Panc1 (cell line): Measurements from ENCODE around the gene ERG. TPM values are rescaled to one million over a fixed set of nuclear protein-coding genes. Genes with fewer than 3 reads are reported as not detected.

ENCODE experiments used
- ATAC-seq: fragments of 200-7000 bp; cut with Tn5 transposase; 2 replicates; pipeline ENCODE4 v1.9.1; 2020; ENCODE audit warnings: mild to moderate bottlenecking, moderate library complexity
- BruUV-seq: library from RNA; stranded (reverse); fragments of 400-500 nt; replicated peaks from 2 replicates; lab custom pipeline; 2021; lab: Mats Ljungman, UMichigan
- CTCF ChIA-PET: fragments of 300-600 bp; sonication (Branson Sonifier 250); formaldehyde crosslinking; loops from one replicate; lab custom pipeline; 2022; ENCODE audit warnings: antibody characterized with exemption; lab: Charles Lee
- POLR2A ChIA-PET: fragments of 300-600 bp; sonication (Branson Sonifier 250); formaldehyde crosslinking; loops from one replicate; lab custom pipeline; 2022; ENCODE audit warnings: antibody characterized with exemption; lab: Charles Lee
- DNase-seq: peaks from one replicate; pipeline ENCODE4 v3.0.0-alpha.2; 2010; ENCODE audit warnings: low read depth, low spot score
- H3K27ac ChIP-seq: 2 replicates; pipeline ENCODE4 v1.5.1; 2011; ENCODE audit warnings: mild to moderate bottlenecking, low read length, inconsistent platforms
- H3K27me3 ChIP-seq: fragments of 200-500 bp; sonication (Bioruptor generic); 2 replicates; pipeline ENCODE4 v1.6.0; 2014; ENCODE audit warnings: low read length, inconsistent platforms; ENCODE audit not compliant: control insufficient read depth, insufficient read depth
- H3K36me3 ChIP-seq: fragments of 200-500 bp; sonication (Bioruptor generic); 2 replicates; pipeline ENCODE4 v1.5.1; 2014; ENCODE audit warnings: inconsistent platforms, mild to moderate bottlenecking, low read length, moderate library complexity; ENCODE audit not compliant: control insufficient read depth, insufficient read depth
- H3K4me1 ChIP-seq: 2 replicates; pipeline ENCODE4 v1.5.1; 2011; ENCODE audit warnings: inconsistent platforms, mild to moderate bottlenecking, low read length, moderate library complexity; ENCODE audit not compliant: control insufficient read depth, insufficient read depth
- H3K4me3 ChIP-seq, 2 experiments: 2 replicates each; pipeline ENCODE4 v1.5.1; 2011 to 2012; ENCODE audit warnings: low read depth in 2 of 2, low read length in 2 of 2, mild to moderate bottlenecking in 2 of 2, inconsistent platforms in 1 of 2, moderate library complexity in 1 of 2
- H3K9me3 ChIP-seq: fragments of 200-500 bp; sonication (Bioruptor generic); 2 replicates; pipeline ENCODE4 v1.5.1; 2014; ENCODE audit warnings: low read depth, mild to moderate bottlenecking, inconsistent platforms, low read length, moderate library complexity; ENCODE audit not compliant: control insufficient read depth, insufficient read depth
- POLR2AphosphoS5 ChIP-seq: IDR thresholded peaks from 2 replicates; pipeline ENCODE4 v1.6.1; 2012; ENCODE audit warnings: mild to moderate bottlenecking, low read depth, low read length, moderate library complexity
- SIN3A ChIP-seq: IDR thresholded peaks from 2 replicates; pipeline ENCODE4 v1.6.1; 2012; ENCODE audit warnings: low read depth, mild to moderate bottlenecking, low read length, moderate library complexity, borderline replicate concordance; ENCODE audit not compliant: insufficient read depth
- TCF7L2 ChIP-seq: IDR thresholded peaks from 2 replicates; pipeline ENCODE4 v1.6.1; 2011; ENCODE audit warnings: mild to moderate bottlenecking, low read depth, low read length, inconsistent platforms
- in situ Hi-C: cut with HindIII; loops from 2 replicates; pipeline ENCODE4 v1.10.0; 2016; ENCODE audit warnings: low sequenced_read_pairs, low pct_unique_long_range_greater_than_20kb
- intact Hi-C: fragments of 100-400 bp; cut with micrococcal nuclease; formaldehyde crosslinking; loops from one replicate; pipeline ENCODE4 v1.10.0; 2022; ENCODE audit not compliant: unreplicated experiment
- total RNA-seq: library from RNA; stranded (reverse); gene quantifications from one replicate; pipeline ENCODE4 v1.2.1, GENCODE V29; 2021; ENCODE audit not compliant: unreplicated experiment
- TF ChIP-seq, protein P1 (sequence below): fragments of 450-650 bp; IDR thresholded peaks from 2 replicates; pipeline ENCODE4 v1.5.1; 2017; ENCODE audit warnings: mild to moderate bottlenecking
- TF ChIP-seq, protein P2 (sequence below), 2 experiments: IDR thresholded peaks; 2 replicates each; pipeline ENCODE4 v1.6.1; 2011 to 2012; ENCODE audit warnings: low read depth in 2 of 2, control low read depth in 1 of 2, low read length in 1 of 2, mild to moderate bottlenecking in 1 of 2, moderate library complexity in 1 of 2; ENCODE audit not compliant: insufficient read depth in 1 of 2

ERG gene
- total RNA-seq, 1 experiment from 2014 or later, result 0.49 TPM

DNA sequence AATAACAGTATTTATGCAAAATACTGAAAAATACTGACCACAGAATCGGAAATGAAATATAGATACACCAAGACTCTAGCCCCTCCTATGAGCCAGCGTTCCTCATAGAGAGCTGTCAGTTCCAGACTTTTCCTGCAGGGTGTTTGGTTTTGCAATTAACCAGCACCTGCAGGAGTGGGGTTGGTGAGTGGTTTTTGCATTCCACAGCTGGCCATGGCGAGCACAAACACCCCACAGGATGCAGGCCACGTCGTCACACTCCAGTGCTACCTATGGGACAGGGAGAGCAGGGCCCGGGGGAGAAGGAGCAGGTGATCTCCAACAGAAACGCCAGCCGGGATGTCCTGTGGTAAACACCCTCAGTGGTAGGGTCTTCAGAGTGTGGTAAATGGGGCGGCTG, 94.1 kb downstream of the ERG start:
- no peak overlapping the region for H3K27ac ChIP-seq
- TF ChIP-seq SIN3A (no peak), POLR2AphosphoS5 (no peak), TCF7L2 (no peak)
- TF ChIP-seq, protein P1, sequence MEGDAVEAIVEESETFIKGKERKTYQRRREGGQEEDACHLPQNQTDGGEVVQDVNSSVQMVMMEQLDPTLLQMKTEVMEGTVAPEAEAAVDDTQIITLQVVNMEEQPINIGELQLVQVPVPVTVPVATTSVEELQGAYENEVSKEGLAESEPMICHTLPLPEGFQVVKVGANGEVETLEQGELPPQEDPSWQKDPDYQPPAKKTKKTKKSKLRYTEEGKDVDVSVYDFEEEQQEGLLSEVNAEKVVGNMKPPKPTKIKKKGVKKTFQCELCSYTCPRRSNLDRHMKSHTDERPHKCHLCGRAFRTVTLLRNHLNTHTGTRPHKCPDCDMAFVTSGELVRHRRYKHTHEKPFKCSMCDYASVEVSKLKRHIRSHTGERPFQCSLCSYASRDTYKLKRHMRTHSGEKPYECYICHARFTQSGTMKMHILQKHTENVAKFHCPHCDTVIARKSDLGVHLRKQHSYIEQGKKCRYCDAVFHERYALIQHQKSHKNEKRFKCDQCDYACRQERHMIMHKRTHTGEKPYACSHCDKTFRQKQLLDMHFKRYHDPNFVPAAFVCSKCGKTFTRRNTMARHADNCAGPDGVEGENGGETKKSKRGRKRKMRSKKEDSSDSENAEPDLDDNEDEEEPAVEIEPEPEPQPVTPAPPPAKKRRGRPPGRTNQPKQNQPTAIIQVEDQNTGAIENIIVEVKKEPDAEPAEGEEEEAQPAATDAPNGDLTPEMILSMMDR, result no peak
- TF ChIP-seq, protein P2, sequence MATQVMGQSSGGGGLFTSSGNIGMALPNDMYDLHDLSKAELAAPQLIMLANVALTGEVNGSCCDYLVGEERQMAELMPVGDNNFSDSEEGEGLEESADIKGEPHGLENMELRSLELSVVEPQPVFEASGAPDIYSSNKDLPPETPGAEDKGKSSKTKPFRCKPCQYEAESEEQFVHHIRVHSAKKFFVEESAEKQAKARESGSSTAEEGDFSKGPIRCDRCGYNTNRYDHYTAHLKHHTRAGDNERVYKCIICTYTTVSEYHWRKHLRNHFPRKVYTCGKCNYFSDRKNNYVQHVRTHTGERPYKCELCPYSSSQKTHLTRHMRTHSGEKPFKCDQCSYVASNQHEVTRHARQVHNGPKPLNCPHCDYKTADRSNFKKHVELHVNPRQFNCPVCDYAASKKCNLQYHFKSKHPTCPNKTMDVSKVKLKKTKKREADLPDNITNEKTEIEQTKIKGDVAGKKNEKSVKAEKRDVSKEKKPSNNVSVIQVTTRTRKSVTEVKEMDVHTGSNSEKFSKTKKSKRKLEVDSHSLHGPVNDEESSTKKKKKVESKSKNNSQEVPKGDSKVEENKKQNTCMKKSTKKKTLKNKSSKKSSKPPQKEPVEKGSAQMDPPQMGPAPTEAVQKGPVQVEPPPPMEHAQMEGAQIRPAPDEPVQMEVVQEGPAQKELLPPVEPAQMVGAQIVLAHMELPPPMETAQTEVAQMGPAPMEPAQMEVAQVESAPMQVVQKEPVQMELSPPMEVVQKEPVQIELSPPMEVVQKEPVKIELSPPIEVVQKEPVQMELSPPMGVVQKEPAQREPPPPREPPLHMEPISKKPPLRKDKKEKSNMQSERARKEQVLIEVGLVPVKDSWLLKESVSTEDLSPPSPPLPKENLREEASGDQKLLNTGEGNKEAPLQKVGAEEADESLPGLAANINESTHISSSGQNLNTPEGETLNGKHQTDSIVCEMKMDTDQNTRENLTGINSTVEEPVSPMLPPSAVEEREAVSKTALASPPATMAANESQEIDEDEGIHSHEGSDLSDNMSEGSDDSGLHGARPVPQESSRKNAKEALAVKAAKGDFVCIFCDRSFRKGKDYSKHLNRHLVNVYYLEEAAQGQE (IDR thresholded peaks at IDR 0.05; ENCODE audit: insufficient read depth in 1 of 2, low read depth in 2 of 2, low read length in 1 of 2), result no peak
- no peaks in the 10 kb centered on the region for H3K36me3 ChIP-seq
- ATAC-seq, result no peak
- H3K4me3 ChIP-seq, result no peak overlapping the region
- BruUV-seq, result no TSS peak
- H3K9me3 ChIP-seq, result no peaks in the 10 kb centered on the region
- CTCF ChIA-PET, result no interaction called here
- intact Hi-C loops (no loop called here), in situ Hi-C loops (no loop called here)
- POLR2A ChIA-PET, result no interaction called here
- no peak for DNase-seq
- 0 out of 2 replicates have a peak, but pooled peaks cover 2% of the 10 kb centered on the region for H3K27me3 ChIP-seq
- no peaks in the 10 kb centered on the region for H3K4me1 ChIP-seq

DNA sequence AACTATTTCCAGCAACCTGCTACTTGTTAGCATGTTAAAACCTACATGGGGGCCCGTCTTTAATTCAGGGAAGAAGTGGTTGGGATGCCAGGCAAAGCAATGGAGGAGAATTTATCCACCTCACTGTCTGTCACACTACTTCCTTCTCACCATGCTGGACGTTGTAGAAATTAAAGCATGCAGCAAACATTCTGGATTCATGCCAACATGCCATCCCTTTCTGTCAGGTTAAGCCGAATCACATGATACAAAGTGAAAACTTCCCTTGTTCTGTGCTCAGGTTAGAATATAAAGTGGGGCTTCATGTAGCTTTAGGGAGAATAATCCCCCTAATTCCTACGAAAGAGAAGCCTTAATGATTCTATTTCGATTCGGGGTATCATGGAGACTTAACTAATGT, 95.5 kb downstream of the ERG start:
- Histone ChIP-seq H3K9me3 (no peaks in the 10 kb centered on the region), H3K4me3 (no peak overlapping the region), H3K27me3 (0 out of 2 replicates have a peak, but pooled peaks cover 2% of the 10 kb centered on the region), H3K36me3 (no peaks in the 10 kb centered on the region), H3K27ac (no peak overlapping the region), H3K4me1 (no peaks in the 10 kb centered on the region)
- DNase-seq (no peak), ATAC-seq (no peak)
- intact Hi-C loops, result no loop called here
- POLR2A ChIA-PET, result no interaction called here
- no TSS peak for BruUV-seq
- in situ Hi-C loops, result no loop called here
- TF ChIP-seq, protein P2 (IDR thresholded peaks at IDR 0.05; ENCODE audit: insufficient read depth in 1 of 2, low read depth in 2 of 2, low read length in 1 of 2), result no peak
- TF ChIP-seq SIN3A (no peak), TCF7L2 (no peak), POLR2AphosphoS5 (no peak)
- TF ChIP-seq, protein P1, result no peak
- CTCF ChIA-PET, result no interaction called here
